H1 (cell line): ENCODE measurements around the gene SPTBN1. TPM values are rescaled to one million over a fixed set of nuclear protein-coding genes. Genes with fewer than 3 reads are reported as not detected.

Source experiments
- ATF3 ChIP-seq: IDR thresholded peaks from 2 replicates; pipeline ENCODE4 v1.6.1; 2011; ENCODE audit warnings: low read depth, mild to moderate bottlenecking, low read length; ENCODE audit not compliant: insufficient read depth
- BCL11A ChIP-seq, 2 experiments: IDR thresholded peaks; one replicate each; pipeline ENCODE4 v1.6.1; 2011; ENCODE audit warnings: low read depth in 2 of 2, low read length in 2 of 2, mild to moderate bottlenecking in 2 of 2
- CBX5 ChIP-seq: fragments of 300-800, 300-1000 bp; sonication (generic); IDR thresholded peaks from 2 replicates; pipeline ENCODE4 v1.7.1; 2016; ENCODE audit warnings: antibody characterized with exemption, low read length, low read depth
- NANOG ChIP-seq: IDR thresholded peaks from 2 replicates; pipeline ENCODE4 v1.6.1; 2011; ENCODE audit warnings: low read length, low read depth, mild to moderate bottlenecking, inconsistent platforms; ENCODE audit not compliant: insufficient read depth, poor library complexity, severe bottlenecking
- RAD21 ChIP-seq, 2 experiments: IDR thresholded peaks in 1 of 2; conservative IDR thresholded peaks in 1 of 2; 2 replicates each; pipeline ENCODE4 v1.6.1; 2011; ENCODE audit warnings: low read depth in 2 of 2, low read length in 2 of 2, improper control_type of control experiment in 1 of 2, inconsistent platforms in 1 of 2, mild to moderate bottlenecking in 1 of 2, moderate library complexity in 1 of 2
- SRF ChIP-seq: IDR thresholded peaks from 2 replicates; pipeline ENCODE4 v1.6.1; 2011; ENCODE audit warnings: mild to moderate bottlenecking, low read depth, low read length, moderate library complexity
- TCF12 ChIP-seq: IDR thresholded peaks from 2 replicates; pipeline ENCODE4 v1.6.1; 2011; ENCODE audit warnings: low read depth, mild to moderate bottlenecking, low read length
- polyA plus RNA-seq, 7 experiments: library from polyadenylated mRNA; depleted of rRNA in 3 of 7; stranded (reverse) in 5 of 7; unstranded in 2 of 7; fragments of >200 nt in 5 of 7; fragments of 200-250 nt in 2 of 7; gene quantifications; 1 replicate in 5 of 7; 2 replicates in 1 of 7; 4 replicates in 1 of 7; pipeline versions ENCODE4 v1.2.1 to v1.2.3, GENCODE V29; 2011 to 2013; ENCODE audit warnings: missing spikeins in 2 of 7, mixed read lengths in 2 of 7
- total RNA-seq: library from RNA; stranded (reverse); fragmentation: NEBNext Ultra II Directional; extraction: Animal tissue kit (Norgen Biotek cat#: 25700); gene quantifications from 2 replicates; pipeline ENCODE4 v1.2.1, GENCODE V29; 2021
- TF ChIP-seq, protein P1 (sequence below): IDR thresholded peaks from 2 replicates; pipeline ENCODE4 v1.6.1; 2012; ENCODE audit warnings: low read length, inconsistent platforms

SPTBN1 gene
- total and polyA plus RNA-seq, 2 of the 8 experiments (the other 6 are each of a cell fraction or from before 2014, with no cell fraction given) = 31.8 to 180 TPM

GRCh38 chr2:54656863-54657262, 200.7 kb downstream of the SPTBN1 start (continued):
- no peak for TF ChIP-seq ATF3
- TF ChIP-seq SRF = no peak
- no peak for TF ChIP-seq BCL11A (IDR thresholded peaks at IDR 0.05; ENCODE audit: low read depth in 2 of 2, low read length in 2 of 2)
- TF ChIP-seq CBX5 = no peak
- TF ChIP-seq TCF12 = no peak
- no peak for TF ChIP-seq RAD21 (IDR thresholded peaks at IDR 0.05 in 1 of 2, conservative IDR thresholded peaks at IDR 0.05 in 1 of 2; ENCODE audit: low read depth in 2 of 2, low read length in 2 of 2)
- TF ChIP-seq, protein P1, sequence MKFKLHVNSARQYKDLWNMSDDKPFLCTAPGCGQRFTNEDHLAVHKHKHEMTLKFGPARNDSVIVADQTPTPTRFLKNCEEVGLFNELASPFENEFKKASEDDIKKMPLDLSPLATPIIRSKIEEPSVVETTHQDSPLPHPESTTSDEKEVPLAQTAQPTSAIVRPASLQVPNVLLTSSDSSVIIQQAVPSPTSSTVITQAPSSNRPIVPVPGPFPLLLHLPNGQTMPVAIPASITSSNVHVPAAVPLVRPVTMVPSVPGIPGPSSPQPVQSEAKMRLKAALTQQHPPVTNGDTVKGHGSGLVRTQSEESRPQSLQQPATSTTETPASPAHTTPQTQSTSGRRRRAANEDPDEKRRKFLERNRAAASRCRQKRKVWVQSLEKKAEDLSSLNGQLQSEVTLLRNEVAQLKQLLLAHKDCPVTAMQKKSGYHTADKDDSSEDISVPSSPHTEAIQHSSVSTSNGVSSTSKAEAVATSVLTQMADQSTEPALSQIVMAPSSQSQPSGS = no peak
- no peak for TF ChIP-seq NANOG
